DMS114 treated with DMSO at 0.1 percent for 48 hours (cell line): ENCODE results near the gene AKR1A1.
"Not testable (repeated sequence)": the region's sequence is repeated elsewhere in the genome, so short reads cannot be mapped to it uniquely, and the experiment has no call there.

Experiments used
- DNase-seq: peaks from one replicate; lab custom pipeline; 2025; ENCODE audit not compliant: unreplicated experiment; lab: John Stamatoyannopoulos, UW

Gene AKR1A1

GRCh38 chr1:45569571-45569961 lies 18.9 kb downstream of the AKR1A1 start:
- DNase-seq = no peak

- peak; percentile 41 for DNase-seq
Observed at GRCh38 chr1:45569962-45570581, 19.4 kb downstream of the AKR1A1 start.

DNA sequence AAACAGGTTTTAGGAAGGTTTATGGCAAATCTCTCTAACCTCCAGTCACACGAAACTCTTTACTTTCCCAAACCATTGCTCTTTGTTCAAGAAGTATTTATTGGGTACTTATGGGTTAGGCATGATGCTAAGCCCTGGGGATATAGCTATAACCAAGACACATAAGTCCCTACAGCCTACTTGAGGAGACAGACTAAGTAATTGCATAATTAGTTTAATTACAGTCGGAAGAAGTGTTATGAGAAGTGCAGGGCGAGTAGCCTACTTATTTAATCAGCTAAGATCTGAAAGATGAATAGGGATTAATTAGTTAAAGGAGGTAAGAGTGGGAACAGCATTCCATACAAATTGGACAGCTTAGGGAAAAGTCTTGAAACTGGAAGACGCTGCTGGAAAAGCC lies 20.0 kb downstream of the AKR1A1 start:
- no peak for DNase-seq

DNA sequence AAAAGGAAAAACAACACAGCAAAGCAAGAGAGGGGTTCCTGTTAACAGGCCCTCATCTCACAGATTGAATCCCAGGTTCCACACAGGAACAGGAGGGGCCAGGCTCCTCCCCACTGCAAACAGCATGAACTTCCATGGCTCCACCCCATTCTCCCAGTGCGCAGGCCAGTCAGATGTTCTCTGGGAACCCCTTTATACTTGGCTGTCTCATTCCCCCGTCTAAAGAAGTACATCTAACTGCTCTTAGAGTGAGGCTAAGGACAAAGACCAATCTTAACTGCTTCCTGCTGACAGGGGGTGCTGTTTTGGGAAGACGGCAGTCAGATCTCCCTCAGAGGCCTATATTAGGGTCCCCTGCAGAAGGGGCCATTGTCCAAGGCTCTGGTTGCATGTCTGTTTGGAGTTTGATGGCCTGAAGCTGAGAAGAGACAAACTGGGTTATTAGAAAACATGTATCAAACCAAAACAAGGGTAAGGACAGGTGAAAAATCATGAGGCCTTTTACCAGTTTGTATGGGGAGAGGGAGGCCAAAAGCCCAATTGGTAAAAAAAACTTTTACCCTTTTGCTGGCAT lies 22.7 kb downstream of the AKR1A1 start:
- DNase-seq = no peak

DNA sequence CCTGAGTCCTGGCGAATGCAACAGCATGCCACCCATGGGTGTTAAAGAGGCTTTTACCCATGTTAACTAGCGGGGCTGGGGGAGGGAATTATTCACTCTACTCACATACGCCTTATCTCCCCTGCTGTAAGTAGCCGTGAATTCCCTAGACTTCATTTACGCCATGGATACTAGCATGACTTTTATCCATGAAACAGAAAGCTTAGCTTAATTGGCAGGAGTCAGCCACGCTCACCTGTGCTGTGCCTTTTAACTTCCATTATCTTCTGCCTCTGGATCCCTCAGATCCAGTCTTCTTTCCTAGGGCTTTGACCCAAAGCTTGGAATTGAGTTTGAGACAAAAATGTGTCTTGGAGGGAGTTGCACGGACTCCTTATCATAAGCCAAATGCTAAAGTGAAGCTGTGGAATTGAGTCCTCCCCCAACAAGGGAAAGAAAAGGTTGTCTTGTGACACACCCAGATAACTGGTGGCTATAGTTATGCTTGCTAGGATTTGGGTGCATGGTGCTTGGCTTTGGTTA lies 23.5 kb downstream of the AKR1A1 start:
- DNase-seq = no peak

- peak; percentile 98 for DNase-seq
Observed at GRCh38 chr1:45583264-45583665, 32.6 kb downstream of the AKR1A1 start.

DNA sequence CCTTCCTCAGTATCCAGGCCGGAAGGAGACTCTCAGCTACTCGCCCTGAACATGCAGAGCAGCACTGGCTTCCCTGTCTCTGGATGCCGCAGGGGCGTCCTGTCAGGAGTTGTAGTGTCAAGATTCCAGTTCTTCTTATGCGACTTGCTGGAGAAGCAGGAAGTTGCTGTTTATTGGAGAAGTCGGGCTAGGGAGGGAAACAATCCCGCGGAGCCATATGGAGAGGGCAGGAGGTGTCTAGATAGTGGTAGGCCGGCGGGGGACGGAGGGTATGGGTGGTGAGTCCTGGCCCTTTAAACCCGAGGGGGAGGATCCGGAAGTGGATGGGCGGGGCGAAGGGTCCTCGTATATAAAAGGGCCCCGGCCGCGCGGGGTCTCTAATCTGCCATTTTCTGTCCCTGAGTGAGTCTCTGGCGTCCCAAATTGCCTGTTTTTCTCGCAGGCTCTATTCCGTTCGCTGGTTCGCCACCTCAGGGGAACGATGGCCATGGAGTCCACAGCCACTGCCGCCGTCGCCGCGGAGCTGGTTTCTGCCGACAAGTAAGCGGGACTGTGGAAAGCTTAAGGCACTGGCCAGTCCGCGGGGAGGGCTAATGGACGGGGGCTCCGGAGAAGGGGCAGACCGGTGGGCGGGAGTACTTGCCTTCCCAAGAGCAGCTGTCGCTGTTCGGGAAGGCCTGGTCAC lies 33.2 kb downstream of the AKR1A1 start, which contains the start of gene NASP:
NASP (plus strand) TSS at position 376 of the 685 bp plus-strand sequence; CDS start at position 482, 106 bp downstream.
- DNase-seq = peak; percentile 85

GRCh38 chr1:45584351-45585109 lies 33.9 kb downstream of the AKR1A1 start:
- peak; percentile 72 for DNase-seq

DNA sequence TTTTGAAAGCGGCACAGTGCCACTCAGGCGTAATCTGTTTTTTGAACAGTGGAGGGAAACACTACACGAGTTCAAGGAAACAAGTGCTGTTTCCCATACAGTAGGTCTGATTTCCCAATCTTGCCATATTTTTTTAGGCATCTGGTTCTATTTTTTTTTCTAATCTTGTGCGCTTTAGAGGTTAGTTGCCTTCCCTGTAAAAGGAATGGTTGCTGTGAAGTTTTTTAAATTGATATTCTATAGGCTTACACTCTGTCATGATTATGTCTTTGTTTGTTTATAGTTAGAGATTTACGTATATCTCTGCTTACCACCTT lies 34.4 kb downstream of the AKR1A1 start:
- DNase-seq = no peak

- DNase-seq = no peak
Observed at GRCh38 chr1:45585496-45586075, 35.0 kb downstream of the AKR1A1 start.

DNA sequence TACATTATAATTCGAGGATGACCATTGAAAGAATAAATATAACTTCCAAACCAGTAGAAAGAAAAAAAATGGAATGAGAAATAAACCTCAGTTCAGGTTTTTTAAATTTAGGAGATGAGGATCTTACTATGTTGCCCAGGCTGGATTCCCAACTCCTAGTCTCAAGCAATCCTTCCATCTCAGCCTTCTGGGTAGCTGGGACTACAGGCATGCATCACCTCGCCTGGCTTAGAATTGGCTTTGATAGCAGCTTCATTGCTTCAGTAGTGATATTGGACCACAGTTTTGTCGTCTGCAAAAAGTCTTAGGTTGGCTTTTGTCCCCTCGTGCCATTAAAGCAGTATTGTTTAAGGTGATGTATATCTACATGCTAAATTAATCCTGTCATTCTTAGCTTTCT lies 36.1 kb downstream of the AKR1A1 start:
- no peak for DNase-seq

- DNase-seq = no peak
Observed at GRCh38 chr1:45589861-45590260, 39.2 kb downstream of the AKR1A1 start.

GRCh38 chr1:45594412-45594811 lies 43.8 kb downstream of the AKR1A1 start:
- no peak for DNase-seq

- DNase-seq = not testable (repeated sequence)
Observed at GRCh38 chr1:45596765-45597164, 46.1 kb downstream of the AKR1A1 start.

GRCh38 chr1:45604239-45604638 lies 53.6 kb downstream of the AKR1A1 start:
- DNase-seq = no peak

DNA sequence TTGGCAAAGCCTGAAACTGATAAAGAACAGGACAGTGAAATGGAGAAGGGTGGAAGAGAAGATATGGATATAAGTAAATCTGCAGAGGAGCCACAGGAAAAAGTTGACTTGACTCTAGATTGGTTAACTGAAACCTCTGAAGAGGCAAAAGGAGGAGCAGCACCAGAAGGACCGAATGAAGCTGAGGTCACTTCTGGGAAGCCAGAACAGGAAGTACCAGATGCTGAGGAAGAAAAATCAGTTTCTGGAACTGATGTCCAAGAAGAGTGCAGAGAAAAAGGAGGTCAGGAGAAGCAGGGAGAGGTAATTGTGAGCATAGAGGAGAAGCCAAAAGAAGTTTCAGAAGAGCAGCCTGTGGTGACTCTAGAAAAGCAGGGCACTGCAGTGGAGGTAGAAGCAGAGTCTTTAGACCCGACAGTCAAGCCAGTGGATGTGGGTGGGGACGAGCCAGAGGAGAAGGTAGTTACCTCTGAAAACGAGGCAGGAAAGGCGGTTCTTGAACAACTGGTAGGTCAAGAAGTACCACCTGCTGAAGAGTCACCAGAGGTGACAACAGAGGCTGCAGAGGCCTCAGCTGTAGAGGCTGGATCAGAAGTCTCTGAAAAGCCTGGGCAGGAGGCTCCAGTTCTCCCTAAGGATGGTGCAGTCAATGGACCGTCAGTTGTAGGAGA lies 56.9 kb downstream of the AKR1A1 start:
- DNase-seq = no peak

GRCh38 chr1:45608175-45609156 lies 57.8 kb downstream of the AKR1A1 start:
- no peak for DNase-seq

DNA sequence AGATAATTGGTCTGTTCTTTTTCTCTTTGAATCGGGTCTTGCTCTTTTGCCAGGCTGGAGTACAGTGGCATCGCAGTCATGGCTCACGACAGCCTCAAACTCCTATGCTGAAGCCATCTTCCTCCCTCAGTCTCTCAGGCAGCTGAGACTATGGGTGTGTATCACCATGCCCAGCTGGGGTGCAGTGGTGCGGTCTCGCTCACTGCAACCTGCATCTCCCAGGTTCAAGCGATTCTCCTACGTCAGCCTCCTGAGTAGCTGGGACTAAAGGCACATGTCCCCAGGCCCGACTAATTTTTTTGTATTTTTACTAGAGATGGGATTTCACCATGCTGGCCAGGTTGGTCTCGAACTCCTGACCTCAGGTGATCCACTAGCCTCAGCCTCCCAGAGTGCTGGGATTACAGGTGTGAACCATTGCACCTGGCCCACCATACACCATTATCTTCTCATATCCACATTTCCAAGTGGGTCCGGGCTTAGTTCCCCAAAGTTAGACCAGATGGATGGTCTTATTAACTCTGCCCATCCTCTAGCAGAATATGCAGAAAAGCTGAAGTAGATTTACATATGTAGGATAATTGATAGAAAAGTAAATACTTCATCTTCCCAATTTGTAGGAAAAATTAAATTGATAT lies 60.1 kb downstream of the AKR1A1 start:
- DNase-seq = no peak

DNA sequence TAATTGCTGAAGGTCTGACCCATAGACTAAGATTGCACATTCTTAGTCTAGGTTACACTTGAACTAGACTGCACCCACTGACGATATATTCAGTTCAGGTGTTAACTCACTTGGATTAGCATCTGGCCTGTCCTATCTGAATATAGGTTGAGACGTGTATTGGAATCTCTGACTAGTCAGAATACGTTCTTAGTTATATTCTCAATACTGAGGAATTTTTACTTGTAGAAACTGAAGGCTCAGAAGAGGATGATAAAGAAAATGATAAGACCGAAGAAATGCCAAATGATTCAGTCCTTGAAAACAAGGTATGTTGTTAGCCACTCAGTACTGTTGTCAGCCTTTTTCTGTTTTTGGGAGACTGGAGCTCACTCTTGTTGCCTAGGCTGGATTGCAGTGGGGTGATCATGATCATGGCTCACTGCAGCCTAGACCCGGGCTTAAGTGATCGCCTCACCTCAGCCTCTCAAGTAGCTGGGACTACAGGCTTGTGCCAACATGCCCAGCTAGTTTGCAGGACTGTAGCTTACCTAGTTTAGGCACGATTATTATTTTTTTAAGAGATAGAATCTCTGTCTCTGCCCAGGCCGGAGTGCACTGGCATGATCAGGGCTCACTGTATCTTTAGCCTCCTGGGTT lies 62.4 kb downstream of the AKR1A1 start:
- no peak for DNase-seq
